ENCODE data around the gene SPTBN1.

Gene SPTBN1

GRCh38 chr2:54701029-54701428 lies 244.9 kb downstream of the SPTBN1 start:
- no peak for DNase-seq

DNA sequence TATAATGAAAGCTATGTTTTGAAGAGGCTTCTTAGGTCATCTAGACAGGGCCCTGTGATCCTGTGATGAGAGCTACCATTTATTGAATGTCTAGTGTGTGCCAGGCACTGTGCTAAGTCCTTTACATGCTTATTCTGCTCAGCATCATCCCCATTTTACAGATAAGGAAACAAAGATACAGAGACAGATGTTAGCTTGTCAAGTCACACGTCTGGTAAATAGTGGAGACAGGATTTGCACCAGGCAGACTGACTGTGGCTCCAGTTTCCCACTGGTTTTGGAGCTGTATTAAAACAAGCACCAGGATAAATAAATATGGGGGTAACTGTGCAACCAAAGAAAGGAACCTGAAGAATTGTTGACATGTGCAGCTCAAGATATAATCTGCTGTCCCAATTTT lies 248.1 kb downstream of the SPTBN1 start:
- H3K36me3 ChIP-seq (ENCODE audit: control insufficient read depth, insufficient read depth, low read length): no peaks in the 10 kb centered on the region
- DNase-seq: no peak

More at GRCh38 chr2:54701029-54701428, 244.9 kb downstream of the SPTBN1 start:
- Histone ChIP-seq H3K27me3 (replicated peaks; ENCODE audit: control insufficient read depth, insufficient read depth, low read length, poor library complexity, severe bottlenecking) (no peaks in the 10 kb centered on the region), H3K9me3 (ENCODE audit: control insufficient read depth, low read length) (no peaks in the 10 kb centered on the region), H3K27ac (ENCODE audit: insufficient read depth, low read length, poor library complexity, severe bottlenecking) (no peak overlapping the region), H3K4me3 (ENCODE audit: insufficient read depth, low read depth, low read length, poor library complexity, severe bottlenecking) (no peak overlapping the region), H3K4me1 (ENCODE audit: control insufficient read depth, insufficient read depth, low read length, poor library complexity, severe bottlenecking) (no peaks in the 10 kb centered on the region), H3K36me3 (ENCODE audit: control insufficient read depth, insufficient read depth, low read length) (no peaks in the 10 kb centered on the region)

DNA sequence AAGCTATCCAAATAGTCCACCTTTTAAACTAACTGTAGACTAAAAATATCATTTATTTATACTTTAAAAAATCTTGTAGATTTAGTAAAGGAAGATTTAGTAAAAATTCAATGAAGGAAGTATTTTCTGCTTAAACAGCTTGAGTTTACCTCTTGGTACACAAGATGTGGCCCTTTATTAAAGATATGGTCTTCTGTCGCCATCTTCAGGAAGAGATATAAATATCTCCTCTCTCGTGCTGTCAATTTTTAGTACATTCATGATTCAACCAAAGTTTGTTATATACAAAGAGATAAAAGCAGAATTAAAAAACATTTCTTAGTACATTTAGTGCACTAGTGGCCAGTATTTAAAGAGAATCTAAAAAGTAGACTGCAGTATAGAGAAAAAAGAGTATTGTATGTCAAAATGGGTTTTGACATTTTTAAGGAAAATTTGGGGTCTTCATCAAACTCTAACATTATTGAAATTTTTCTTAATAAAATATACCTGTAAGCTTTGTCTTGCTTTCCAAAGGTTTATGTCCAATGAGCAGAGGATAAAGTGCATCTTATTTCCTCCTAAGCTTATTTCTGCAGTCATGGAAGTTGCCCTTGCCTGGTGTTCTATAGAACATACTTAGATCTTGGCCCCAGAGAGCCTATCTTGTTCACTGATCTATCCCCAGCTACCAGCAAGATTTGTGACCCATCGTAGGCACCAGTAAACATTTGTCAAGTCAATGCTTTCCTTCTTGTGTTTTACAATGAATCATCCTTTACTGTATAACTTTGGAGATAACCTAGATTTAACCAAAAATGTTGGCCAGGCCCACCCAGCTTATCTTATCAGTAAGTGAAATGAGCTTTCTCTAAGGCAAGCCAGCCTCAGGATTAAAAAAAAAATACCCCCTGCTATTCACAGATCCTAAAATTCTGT lies 248.8 kb downstream of the SPTBN1 start:
- Histone ChIP-seq H3K9me3 (ENCODE audit: control insufficient read depth, low read length) (no peaks in the 10 kb centered on the region), H3K27ac (ENCODE audit: insufficient read depth, low read length, poor library complexity, severe bottlenecking) (no peak overlapping the region), H3K36me3 (ENCODE audit: control insufficient read depth, insufficient read depth, low read length) (no peaks in the 10 kb centered on the region), H3K4me3 (ENCODE audit: insufficient read depth, low read depth, low read length, poor library complexity, severe bottlenecking) (no peak overlapping the region), H3K27me3 (replicated peaks; ENCODE audit: control insufficient read depth, insufficient read depth, low read length, poor library complexity, severe bottlenecking) (peaks cover 15% of the 10 kb centered on the region), H3K4me1 (ENCODE audit: control insufficient read depth, insufficient read depth, low read length, poor library complexity, severe bottlenecking) (peaks cover 8% of the 10 kb centered on the region)
- no peak for DNase-seq

More for the DNA sequence above, 248.1 kb downstream of the SPTBN1 start:
- no peak overlapping the region for H3K27ac ChIP-seq (ENCODE audit: insufficient read depth, low read length, poor library complexity, severe bottlenecking)
- no peaks in the 10 kb centered on the region for H3K9me3 ChIP-seq (ENCODE audit: control insufficient read depth, low read length)
- peaks cover 8% of the 10 kb centered on the region for H3K27me3 ChIP-seq (replicated peaks; ENCODE audit: control insufficient read depth, insufficient read depth, low read length, poor library complexity, severe bottlenecking)
- peaks cover 4% of the 10 kb centered on the region for H3K4me1 ChIP-seq (ENCODE audit: control insufficient read depth, insufficient read depth, low read length, poor library complexity, severe bottlenecking)
- H3K4me3 ChIP-seq (ENCODE audit: insufficient read depth, low read depth, low read length, poor library complexity, severe bottlenecking): no peak overlapping the region

DNA sequence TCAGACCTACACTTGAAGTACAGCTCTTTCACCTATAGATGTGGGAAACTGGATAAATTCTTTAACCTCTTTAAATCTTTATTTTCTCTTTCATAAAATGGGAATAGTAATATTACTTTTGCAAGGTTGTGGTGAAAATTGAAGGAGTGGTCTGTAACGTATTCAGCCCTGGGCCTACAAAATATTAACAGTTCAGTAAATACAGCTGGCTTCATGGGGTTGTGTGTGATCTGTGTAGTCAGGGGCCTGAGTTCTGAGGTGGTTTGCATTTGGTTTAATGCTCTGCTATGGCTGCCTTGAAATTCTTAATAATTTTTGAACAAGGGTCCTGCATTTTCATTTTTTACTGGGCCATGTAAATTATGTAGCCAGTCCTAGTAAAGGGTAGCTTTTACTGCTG lies 250.5 kb downstream of the SPTBN1 start:
- no peak overlapping the region for H3K27ac ChIP-seq (ENCODE audit: insufficient read depth, low read length, poor library complexity, severe bottlenecking)
- no peak for DNase-seq
- peaks cover 15% of the 10 kb centered on the region for H3K27me3 ChIP-seq (replicated peaks; ENCODE audit: control insufficient read depth, insufficient read depth, low read length, poor library complexity, severe bottlenecking)
- no peaks in the 10 kb centered on the region for H3K9me3 ChIP-seq (ENCODE audit: control insufficient read depth, low read length)
- H3K4me3 ChIP-seq (ENCODE audit: insufficient read depth, low read depth, low read length, poor library complexity, severe bottlenecking): no peak overlapping the region
- H3K36me3 ChIP-seq (ENCODE audit: control insufficient read depth, insufficient read depth, low read length): no peaks in the 10 kb centered on the region
- peaks cover 8% of the 10 kb centered on the region for H3K4me1 ChIP-seq (ENCODE audit: control insufficient read depth, insufficient read depth, low read length, poor library complexity, severe bottlenecking)

GRCh38 chr2:54708584-54709335 lies 252.6 kb downstream of the SPTBN1 start:
- no peaks in the 10 kb centered on the region for H3K36me3 ChIP-seq (ENCODE audit: control insufficient read depth, insufficient read depth, low read length)
- H3K4me1 ChIP-seq (ENCODE audit: control insufficient read depth, insufficient read depth, low read length, poor library complexity, severe bottlenecking): peaks cover 8% of the 10 kb centered on the region
- H3K27me3 ChIP-seq (replicated peaks; ENCODE audit: control insufficient read depth, insufficient read depth, low read length, poor library complexity, severe bottlenecking): peaks cover 15% of the 10 kb centered on the region
- H3K27ac ChIP-seq (ENCODE audit: insufficient read depth, low read length, poor library complexity, severe bottlenecking): no peak overlapping the region
- no peak for DNase-seq
- H3K9me3 ChIP-seq (ENCODE audit: control insufficient read depth, low read length): no peaks in the 10 kb centered on the region
- peak overlapping the region; percentile 31 for H3K4me3 ChIP-seq (ENCODE audit: insufficient read depth, low read depth, low read length, poor library complexity, severe bottlenecking)

- Histone ChIP-seq H3K27ac (ENCODE audit: insufficient read depth, low read length, poor library complexity, severe bottlenecking) (no peak overlapping the region), H3K4me3 (ENCODE audit: insufficient read depth, low read depth, low read length, poor library complexity, severe bottlenecking) (peak overlapping the region; percentile 31), H3K36me3 (ENCODE audit: control insufficient read depth, insufficient read depth, low read length) (no peaks in the 10 kb centered on the region), H3K27me3 (replicated peaks; ENCODE audit: control insufficient read depth, insufficient read depth, low read length, poor library complexity, severe bottlenecking) (peaks cover 15% of the 10 kb centered on the region), H3K9me3 (ENCODE audit: control insufficient read depth, low read length) (no peaks in the 10 kb centered on the region), H3K4me1 (ENCODE audit: control insufficient read depth, insufficient read depth, low read length, poor library complexity, severe bottlenecking) (peaks cover 8% of the 10 kb centered on the region)
- DNase-seq: no peak
These were observed 253.2 kb downstream of the SPTBN1 start for GRCh38 chr2:54709336-54709809.

DNA sequence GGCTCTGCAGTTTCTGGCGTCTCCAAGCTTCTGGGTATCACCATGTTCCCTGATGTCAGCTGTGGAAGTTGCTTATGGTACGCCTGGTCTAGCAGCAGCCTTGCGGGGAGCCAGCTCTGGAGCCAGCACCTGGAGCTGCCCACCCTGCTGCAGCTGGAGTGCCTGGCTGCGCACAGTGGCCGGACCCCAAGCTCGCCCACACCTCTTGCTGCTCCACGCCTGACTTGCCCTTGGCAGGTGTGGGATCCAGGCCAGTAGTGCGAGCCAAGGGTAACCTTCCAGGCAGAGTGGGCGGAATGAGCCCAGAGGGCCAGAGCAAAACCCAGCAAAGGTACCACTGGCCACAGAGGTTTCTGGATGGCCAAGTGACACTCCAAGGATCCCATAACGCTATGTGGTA lies 254.1 kb downstream of the SPTBN1 start:
- H3K27ac ChIP-seq (ENCODE audit: insufficient read depth, low read length, poor library complexity, severe bottlenecking): no peak overlapping the region
- peaks cover 15% of the 10 kb centered on the region for H3K27me3 ChIP-seq (replicated peaks; ENCODE audit: control insufficient read depth, insufficient read depth, low read length, poor library complexity, severe bottlenecking)
- DNase-seq: no peak

DNA sequence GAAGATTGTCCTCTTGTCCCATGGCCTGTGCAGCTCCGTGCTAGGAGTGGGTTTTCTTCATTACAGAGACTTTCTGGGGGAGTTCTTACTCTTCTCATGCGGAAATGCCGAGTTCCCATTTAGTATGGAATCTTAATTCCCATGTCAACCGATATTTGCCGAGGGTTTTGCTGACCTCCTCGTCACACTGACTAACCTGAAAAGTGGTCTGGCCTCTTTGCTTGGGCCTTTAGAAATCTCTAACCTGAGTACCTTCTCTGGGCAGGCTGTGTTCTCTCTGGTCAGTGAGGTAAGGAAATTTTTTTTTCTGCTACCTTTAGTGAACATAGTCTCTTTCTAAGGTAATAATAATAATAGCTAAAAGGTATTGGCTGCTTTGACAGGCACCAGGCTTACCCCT lies 256.4 kb downstream of the SPTBN1 start:
- no peak overlapping the region for H3K27ac ChIP-seq (ENCODE audit: insufficient read depth, low read length, poor library complexity, severe bottlenecking)

More for the DNA sequence above, 254.1 kb downstream of the SPTBN1 start:
- Histone ChIP-seq H3K4me1 (ENCODE audit: control insufficient read depth, insufficient read depth, low read length, poor library complexity, severe bottlenecking) (peaks cover 8% of the 10 kb centered on the region), H3K4me3 (ENCODE audit: insufficient read depth, low read depth, low read length, poor library complexity, severe bottlenecking) (no peak overlapping the region), H3K36me3 (ENCODE audit: control insufficient read depth, insufficient read depth, low read length) (no peaks in the 10 kb centered on the region), H3K9me3 (ENCODE audit: control insufficient read depth, low read length) (no peaks in the 10 kb centered on the region)

GRCh38 chr2:54714996-54715395 lies 258.9 kb downstream of the SPTBN1 start:
- DNase-seq: no peak
- Histone ChIP-seq H3K27me3 (replicated peaks; ENCODE audit: control insufficient read depth, insufficient read depth, low read length, poor library complexity, severe bottlenecking) (peaks cover 3% of the 10 kb centered on the region), H3K4me1 (ENCODE audit: control insufficient read depth, insufficient read depth, low read length, poor library complexity, severe bottlenecking) (no peaks in the 10 kb centered on the region), H3K4me3 (ENCODE audit: insufficient read depth, low read depth, low read length, poor library complexity, severe bottlenecking) (no peak overlapping the region), H3K36me3 (ENCODE audit: control insufficient read depth, insufficient read depth, low read length) (no peaks in the 10 kb centered on the region), H3K9me3 (ENCODE audit: control insufficient read depth, low read length) (no peaks in the 10 kb centered on the region), H3K27ac (ENCODE audit: insufficient read depth, low read length, poor library complexity, severe bottlenecking) (no peak overlapping the region)

More for the DNA sequence above, 256.4 kb downstream of the SPTBN1 start:
- no peaks in the 10 kb centered on the region for H3K9me3 ChIP-seq (ENCODE audit: control insufficient read depth, low read length)
- H3K27me3 ChIP-seq (replicated peaks; ENCODE audit: control insufficient read depth, insufficient read depth, low read length, poor library complexity, severe bottlenecking): peaks cover 15% of the 10 kb centered on the region
- H3K36me3 ChIP-seq (ENCODE audit: control insufficient read depth, insufficient read depth, low read length): no peaks in the 10 kb centered on the region
- H3K4me3 ChIP-seq (ENCODE audit: insufficient read depth, low read depth, low read length, poor library complexity, severe bottlenecking): no peak overlapping the region
- DNase-seq: no peak
- peaks cover 8% of the 10 kb centered on the region for H3K4me1 ChIP-seq (ENCODE audit: control insufficient read depth, insufficient read depth, low read length, poor library complexity, severe bottlenecking)

DNA sequence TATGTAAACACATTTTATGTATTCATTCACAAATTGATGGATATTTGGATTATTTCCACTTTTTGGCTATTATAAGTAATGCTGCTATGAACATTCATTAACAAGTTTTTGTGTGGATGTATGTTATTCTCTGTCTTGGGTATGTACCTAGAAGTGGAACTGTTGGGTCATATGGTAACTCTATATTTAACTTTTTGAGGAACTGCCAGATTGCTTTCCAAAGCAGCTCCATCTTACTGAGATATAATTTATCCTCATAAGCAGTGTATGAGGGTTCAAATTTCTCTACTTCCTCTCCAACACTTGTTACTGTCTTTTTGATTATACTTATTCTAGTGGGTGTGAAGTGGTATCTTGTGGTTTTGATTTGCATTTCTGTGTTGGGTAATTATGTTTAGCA lies 260.2 kb downstream of the SPTBN1 start:
- no peak overlapping the region for H3K27ac ChIP-seq (ENCODE audit: insufficient read depth, low read length, poor library complexity, severe bottlenecking)
- no peak overlapping the region for H3K4me3 ChIP-seq (ENCODE audit: insufficient read depth, low read depth, low read length, poor library complexity, severe bottlenecking)
- no peaks in the 10 kb centered on the region for H3K9me3 ChIP-seq (ENCODE audit: control insufficient read depth, low read length)
- DNase-seq: no peak
- H3K36me3 ChIP-seq (ENCODE audit: control insufficient read depth, insufficient read depth, low read length): no peaks in the 10 kb centered on the region
- peaks cover 3% of the 10 kb centered on the region for H3K27me3 ChIP-seq (replicated peaks; ENCODE audit: control insufficient read depth, insufficient read depth, low read length, poor library complexity, severe bottlenecking)
- no peaks in the 10 kb centered on the region for H3K4me1 ChIP-seq (ENCODE audit: control insufficient read depth, insufficient read depth, low read length, poor library complexity, severe bottlenecking)

All from effector memory CD4-positive, alpha-beta T cell (primary cell).